Right ventricle myocardium superior (tissue), 1 donor: Measurements from ENCODE around the gene FGF14. TPM values are rescaled to one million over a fixed set of nuclear protein-coding genes. Genes with fewer than 3 reads are reported as not detected.
A peak's percentile ranks its signal among the peaks of the same experiment; 100 is the strongest.

Source experiments
- ATAC-seq: fragments of 200-7000 bp; cut with Tn5 transposase; one replicate; pipeline ENCODE4 v1.9.1; 2020; ENCODE audit warnings: mild to moderate bottlenecking; ENCODE audit not compliant: poor library complexity
- DNase-seq: peaks from one replicate; pipeline ENCODE4 v3.0.0-alpha.2; 2020
- intact Hi-C: fragments of 100-400 bp; cut with DNase I; formaldehyde crosslinking; loops from one replicate; pipeline ENCODE4 v1.11.2; 2022
- total RNA-seq: library from RNA; stranded (reverse); fragmentation: NEBNext Ultra II Directional; extraction: Animal tissue kit (Norgen Biotek cat#: 25700); gene quantifications from one replicate; pipeline ENCODE4 v1.2.1, GENCODE V29; 2021
- donor health status: DM: no; HTN: yes; CAD: no; lungs with severe emphysema.

FGF14 gene
- total RNA-seq, 1 donor from 2014 or later, result 2.6 TPM

DNA sequence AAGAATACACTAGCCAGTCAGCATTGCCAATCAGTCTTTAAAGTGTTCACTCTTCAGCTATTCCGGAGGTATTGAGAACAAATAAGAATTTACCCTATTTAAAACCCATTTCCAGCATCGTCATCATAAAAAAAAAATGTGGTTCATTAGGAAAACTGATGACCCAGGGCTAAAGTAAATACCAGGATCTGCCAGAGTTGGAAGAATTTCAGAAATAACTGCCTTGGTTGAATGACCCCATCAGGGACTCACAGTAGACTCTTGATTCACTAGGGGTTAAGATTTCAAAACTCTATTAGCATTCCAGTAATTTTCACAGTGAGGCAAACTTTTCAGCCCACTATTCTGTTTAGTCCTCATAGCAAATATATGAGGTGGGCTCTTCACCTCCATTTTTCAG is 572.4 kb downstream of the FGF14 start:
- intact Hi-C loops, result no loop called here
- DNase-seq (no peak), ATAC-seq (no peak)

DNA sequence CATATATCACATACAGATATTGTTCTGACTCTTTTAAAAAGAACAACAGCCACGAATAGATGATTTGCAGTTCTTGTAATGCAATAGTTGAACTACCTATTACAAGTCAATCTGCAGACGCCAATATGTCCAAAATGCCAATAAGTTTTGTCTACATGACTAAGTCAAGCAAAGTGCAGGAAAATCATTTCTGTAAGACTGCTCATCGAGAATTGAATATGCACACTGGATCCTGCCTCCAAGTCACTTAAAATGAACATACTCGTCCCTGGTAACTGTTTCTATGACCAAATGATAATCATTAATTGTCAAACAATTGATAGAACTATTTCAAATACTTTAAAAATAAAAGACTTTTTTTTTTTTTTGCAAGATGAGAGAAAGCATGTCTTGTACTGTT is 573.7 kb downstream of the FGF14 start:
- no peak for ATAC-seq
- no peak for DNase-seq
- intact Hi-C loops, result no loop called here

DNA sequence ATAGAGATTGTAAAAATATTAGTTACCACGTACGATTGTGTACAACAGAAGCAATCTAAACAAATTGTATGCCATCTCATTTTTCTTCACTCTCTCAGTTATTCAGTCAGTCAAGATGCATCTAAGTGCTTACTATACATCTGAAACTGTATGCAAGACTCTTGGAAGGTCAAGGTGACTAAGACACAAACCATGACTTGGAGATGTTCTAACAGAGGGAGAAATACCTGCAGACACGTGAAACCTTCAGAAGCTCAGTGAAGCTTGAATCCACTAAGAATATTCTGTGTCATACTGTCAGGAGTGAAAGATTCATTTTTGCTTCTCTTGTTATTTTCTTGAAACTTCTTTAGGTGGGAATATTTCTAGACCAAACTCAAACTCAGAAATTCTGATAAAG is 584.0 kb downstream of the FGF14 start:
- intact Hi-C loops, result no loop called here
- DNase-seq (no peak), ATAC-seq (no peak)

DNA sequence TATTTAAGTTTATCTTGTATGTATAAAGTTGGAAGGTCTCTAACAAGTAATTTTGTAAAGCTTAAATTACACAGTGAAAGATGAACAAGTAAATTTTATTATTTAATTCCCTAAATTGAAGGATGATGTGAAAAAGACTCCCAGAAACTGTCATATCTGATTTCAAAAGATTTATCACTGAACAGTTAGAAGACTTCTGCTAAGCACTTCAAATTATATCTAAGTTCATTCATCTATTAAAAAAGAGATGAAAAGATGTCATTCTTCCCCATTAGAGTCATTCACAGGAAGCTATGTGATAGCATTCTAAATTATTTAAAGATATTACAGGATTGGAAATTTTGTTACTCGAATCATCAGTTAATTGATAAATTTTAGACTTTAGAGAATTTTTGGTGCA is 590.0 kb downstream of the FGF14 start:
- ATAC-seq (no peak), DNase-seq (no peak)
- intact Hi-C loops, result no loop called here

DNA sequence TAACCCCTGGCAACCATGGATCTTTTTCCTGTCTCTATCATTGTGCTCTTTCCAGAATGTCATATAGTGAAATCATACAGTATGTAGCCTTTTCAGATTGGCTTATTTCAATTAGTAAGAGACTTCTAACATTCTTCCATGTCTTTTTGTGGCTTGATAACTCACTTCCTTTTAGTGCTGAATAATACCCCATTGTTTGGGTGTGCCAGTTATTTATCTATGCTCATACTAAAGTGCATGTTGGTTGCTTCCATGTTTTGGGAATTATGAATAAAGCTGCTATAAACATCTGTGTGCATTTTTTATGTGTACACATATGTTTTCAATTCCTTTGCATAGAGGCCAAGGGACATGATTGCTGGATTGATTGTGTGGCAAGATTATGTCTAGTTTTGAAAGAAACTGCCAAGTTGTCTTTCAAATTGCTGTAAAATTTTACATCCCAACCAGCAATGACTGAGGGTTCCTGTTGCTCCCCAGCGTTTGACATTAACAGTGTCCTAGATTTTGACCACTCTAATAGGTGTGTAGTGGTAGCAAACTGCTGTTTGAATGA is 590.5 kb downstream of the FGF14 start:
- ATAC-seq, result no peak
- intact Hi-C loops, result no loop called here
- no peak for DNase-seq

DNA sequence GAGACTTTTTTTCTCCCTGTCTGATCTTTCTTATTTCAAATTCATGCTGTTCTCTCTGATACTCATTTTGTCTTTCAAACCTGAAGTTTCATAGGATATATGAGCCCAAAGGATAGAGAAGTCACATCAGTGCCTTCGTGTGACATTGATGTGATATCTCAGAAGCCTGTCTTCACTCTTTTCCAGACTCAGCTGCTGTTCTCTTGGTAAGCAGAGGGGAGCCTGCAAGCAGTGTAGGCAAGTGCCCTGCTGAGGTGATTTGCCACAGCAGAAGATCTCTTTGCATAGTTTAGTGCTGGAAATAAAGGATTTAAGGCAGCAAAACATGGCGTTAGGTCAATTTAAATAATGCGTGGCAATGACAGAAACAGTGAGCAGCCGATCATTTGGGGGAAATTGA is 602.7 kb downstream of the FGF14 start:
- no peak for ATAC-seq
- no peak for DNase-seq
- intact Hi-C loops, result no loop called here

DNA sequence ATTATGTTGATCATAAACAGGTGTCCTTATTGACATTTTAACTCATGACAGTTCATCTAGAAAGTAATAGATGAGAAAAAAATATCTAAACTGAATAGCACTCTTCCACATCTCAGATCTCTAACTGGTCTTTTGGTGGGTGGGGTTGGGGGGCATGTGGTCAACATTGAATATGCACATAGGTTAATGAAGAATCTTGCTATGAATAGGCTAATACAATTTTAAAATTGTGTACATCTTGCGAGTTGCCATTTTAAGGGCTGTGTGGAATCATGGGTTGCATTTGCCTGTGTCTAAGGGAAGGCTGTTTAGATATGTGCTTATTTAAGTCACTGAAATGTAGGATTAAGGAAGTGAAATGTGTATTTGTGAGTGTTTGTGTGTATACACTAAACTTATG is 603.4 kb downstream of the FGF14 start:
- DNase-seq, result no peak
- ATAC-seq, result no peak
- intact Hi-C loops, result no loop called here

DNA sequence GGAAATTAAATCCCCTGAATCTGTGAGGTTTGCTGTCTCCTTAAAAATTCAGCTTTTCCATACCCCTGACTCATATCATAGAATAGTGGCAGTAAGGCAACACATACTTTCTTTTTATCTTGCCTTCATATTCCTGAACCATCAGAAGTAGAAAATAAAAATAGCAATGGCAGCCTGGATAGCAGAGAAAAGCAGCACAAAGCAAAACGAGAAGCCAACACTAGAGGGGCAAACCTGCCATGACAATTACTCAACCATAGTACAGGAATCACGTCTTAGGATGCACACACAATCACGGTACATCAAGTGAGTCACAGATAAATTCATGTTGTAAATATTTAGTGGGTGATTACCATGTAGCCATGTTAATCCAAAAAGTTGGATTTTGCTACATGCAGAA is 606.4 kb downstream of the FGF14 start:
- intact Hi-C loops, result no loop called here
- ATAC-seq, result peak; percentile 67
- DNase-seq, result no peak

DNA sequence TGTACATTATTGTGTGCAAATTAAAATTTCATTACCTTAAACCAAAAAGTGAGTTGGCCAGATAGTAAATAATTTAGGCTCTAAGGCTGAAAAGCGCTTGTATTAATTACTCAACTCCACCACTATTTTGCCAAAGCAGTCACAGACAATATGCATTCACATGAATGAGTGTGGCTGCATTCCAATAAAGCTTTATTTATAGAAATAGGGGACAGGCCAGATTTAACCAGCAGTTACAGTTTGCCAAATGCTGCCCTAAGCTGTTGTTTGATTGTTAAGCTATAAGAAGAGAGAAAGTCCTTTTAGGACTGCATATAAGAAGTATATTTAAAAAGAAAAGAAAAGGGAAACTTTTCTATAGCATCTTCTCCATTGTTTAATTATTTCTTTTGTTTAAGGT is 606.8 kb downstream of the FGF14 start:
- ATAC-seq (peak; percentile 86), DNase-seq (no peak)
- intact Hi-C loops, result no loop called here

DNA sequence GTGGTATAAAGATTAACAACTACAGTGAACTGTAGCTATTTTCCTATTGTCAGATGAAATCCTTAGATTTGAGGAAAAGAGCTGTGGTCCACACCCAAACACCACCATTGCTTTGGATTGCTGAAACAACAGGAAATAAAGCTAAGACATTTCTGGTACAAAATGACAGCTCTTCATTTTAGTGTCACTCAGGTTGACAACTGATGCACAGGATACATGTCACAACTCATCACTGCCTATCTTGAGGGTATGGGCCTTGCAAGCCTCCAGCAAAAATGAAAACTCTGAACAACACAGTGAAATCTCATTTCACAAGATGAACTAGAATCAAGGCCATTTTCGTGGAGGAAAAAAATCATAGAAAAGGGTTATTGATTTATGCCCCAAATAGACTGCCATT is 609.7 kb downstream of the FGF14 start:
- ATAC-seq (no peak), DNase-seq (no peak)
- intact Hi-C loops, result no loop called here

DNA sequence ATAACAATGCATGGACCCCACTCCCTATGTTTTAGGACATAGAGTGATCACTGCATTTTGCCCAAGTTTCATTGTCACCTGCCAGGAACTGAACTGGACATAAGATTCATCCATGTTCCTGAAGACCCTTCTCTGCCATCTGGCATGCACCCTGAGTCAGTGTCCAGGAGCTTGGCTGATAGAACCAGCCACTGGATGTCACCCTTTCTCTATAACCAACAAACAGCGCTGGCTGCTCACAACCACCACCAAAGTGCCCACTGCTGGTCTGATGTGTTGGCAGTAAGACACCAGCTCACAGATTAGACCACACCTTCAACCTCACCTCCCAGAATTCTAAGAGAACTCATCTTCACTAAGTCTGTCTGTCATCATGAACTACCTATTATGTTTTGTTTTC is 616.0 kb downstream of the FGF14 start:
- DNase-seq (peak; percentile 44), ATAC-seq (peak; percentile 92)
- intact Hi-C loops, result loop anchor here (2.0 kb wide), 1 partner anchor 131 kb away; no protein-coding TSS in a partner anchor

DNA sequence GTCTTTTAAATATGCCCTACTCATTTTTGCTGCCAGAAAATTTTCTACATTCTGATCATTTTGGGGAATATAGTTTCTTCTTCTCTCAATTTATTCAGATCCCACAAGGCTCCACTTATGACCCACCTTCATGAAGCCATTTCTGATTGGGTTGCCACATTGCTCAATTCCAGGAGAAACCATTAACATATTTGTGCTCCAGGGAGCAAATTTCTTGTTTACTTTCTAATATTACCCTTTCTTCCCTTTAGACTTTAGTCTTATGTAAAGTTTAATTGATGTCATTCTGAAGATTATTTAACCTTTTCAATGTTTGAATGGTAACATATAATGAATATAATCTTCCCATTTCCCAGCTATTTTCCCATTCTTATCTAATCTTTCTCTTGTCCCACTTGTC is 617.5 kb downstream of the FGF14 start:
- DNase-seq, result no peak
- intact Hi-C loops, result loop anchor here (2.0 kb wide), 1 partner anchor 132 kb away; no protein-coding TSS in a partner anchor
- no peak for ATAC-seq

DNA sequence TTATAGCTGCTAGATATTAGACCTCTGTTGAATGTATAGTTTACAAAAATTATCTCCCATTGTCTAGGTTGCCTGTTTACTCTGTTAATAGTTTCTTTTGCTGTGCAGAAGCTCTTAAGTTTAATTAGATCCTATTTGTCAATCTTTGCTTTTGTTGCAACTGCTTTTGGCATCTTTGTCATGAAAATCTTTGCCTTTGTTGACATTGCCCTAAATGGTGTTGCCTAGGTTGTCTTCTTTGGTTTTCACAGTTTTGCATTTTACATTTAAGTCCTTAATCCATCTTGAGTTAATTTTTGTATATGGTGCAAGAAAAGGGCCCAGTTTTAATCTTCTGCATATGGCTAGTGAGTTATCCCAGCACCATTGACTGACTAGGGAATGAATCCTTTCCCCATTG is 618.3 kb downstream of the FGF14 start:
- DNase-seq (no peak), ATAC-seq (no peak)
- intact Hi-C loops, result no loop called here

DNA sequence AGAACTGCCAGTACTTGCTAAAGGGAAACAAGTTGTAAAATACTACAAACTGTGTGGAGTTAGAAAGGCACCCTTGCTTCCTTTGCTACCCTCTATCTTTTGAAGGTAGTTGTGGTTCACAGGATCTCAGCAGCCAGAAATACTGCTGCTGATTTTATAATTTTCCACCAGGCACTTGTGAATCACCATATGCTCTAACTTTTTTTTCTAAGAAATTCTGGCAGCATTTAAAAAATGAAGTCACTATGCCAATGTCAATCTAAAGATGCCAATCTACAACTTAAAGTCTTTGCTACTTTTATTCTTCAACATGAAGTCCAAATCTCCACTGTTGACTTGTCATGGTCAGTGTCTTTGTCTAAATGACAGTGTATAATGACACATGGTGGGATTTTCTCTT is 621.6 kb downstream of the FGF14 start:
- ATAC-seq, result no peak
- intact Hi-C loops, result no loop called here
- DNase-seq, result no peak

DNA sequence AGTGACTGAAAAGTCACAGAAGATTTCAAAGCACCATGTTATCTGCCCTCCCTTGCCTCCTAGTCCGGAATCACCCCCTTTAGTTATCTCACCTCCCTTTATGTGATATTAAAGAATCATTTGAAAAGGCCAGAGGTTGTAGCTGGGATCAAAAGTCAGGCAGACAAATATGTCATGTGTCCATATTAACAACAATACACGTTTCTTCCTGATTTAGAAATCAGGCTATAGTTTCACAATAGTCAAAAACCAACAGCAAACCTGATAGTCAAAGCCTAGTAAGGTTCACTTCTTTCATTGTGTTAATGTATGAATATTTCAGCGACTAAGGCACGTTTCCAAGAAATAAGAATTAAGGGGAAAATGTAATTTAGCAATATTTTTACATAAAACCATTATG is 622.7 kb downstream of the FGF14 start:
- intact Hi-C loops, result no loop called here
- no peak for DNase-seq
- ATAC-seq, result no peak

DNA sequence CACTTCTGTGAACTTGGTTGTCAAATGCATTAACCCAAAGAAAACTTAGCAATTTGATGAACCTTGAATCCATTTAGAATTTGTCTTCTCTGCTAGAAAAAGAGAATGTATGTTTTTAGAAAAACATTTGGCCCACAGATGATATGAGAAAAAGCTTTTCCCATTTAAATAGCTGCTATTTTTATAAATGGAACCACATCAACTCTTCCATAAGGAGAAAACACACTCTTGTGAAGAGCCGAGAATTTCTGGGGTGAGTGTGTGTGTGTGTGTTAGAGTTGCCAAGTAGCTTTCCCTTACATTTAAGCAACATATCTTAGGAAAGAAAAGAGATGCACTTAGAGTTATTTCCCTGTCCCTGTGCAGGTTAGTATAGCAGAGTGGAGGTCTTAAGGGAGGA is 626.6 kb downstream of the FGF14 start:
- DNase-seq (no peak), ATAC-seq (no peak)
- intact Hi-C loops, result no loop called here

DNA sequence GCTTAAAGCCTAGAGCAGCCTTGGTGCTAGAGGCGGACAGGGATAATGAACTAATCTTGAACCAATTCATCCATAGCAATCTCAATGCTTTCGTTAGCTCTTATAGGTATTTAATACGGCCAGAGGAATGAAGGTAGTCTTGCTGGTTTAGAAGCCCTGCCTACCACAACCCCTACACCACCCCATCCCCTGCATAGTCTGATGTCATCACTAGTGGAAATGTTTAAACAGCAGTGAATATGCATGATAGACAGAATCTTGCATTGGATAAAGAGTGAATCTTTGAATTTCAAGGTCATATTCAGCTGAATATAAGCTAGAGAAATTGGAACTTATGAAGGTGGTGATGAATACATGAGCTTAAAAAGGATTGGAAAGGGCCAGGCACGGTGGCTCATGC is 627.5 kb downstream of the FGF14 start:
- intact Hi-C loops, result no loop called here
- no peak for DNase-seq
- ATAC-seq, result no peak

DNA sequence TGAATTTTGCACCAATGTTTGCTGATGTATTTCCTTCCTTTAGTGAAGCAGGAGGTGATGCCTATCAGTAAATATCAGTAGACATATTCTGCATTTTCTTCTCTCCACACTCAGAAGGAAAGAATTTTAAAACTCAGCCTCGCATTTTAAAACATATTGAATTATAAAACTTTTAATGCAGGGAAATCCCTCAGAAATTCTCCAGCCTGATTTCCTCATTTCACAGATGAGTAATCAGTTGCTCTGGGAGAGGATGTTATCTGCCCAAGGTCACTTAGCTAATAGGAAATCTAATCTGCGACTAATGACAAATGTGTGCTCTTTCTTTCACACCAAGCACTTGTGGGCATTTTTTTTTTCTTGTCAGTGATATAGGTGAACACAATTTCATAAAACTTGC is 628.8 kb downstream of the FGF14 start:
- ATAC-seq (no peak), DNase-seq (no peak)
- intact Hi-C loops, result no loop called here

DNA sequence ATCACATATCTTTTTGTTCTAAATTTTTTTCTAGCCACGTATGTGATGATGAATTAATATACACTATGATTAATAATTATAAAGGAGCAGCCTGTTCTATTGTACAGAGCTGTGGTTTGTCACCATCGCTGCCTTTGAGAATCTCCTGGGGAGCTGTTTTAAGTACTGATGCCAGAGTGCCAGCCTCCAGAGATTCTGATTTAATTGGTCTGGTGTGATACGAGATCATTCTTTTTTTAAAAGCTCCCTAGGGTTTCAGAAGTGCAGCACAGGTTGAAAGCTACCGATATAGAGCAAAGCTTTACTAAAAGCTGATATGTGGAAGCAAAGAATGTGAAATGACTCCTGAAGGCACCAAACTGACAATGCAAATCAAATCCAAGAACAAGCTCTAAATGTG is 634.7 kb downstream of the FGF14 start:
- ATAC-seq (no peak), DNase-seq (no peak)
- intact Hi-C loops, result loop anchor here (10.0 kb wide), 1 partner anchor 622 kb away; no protein-coding TSS in a partner anchor

DNA sequence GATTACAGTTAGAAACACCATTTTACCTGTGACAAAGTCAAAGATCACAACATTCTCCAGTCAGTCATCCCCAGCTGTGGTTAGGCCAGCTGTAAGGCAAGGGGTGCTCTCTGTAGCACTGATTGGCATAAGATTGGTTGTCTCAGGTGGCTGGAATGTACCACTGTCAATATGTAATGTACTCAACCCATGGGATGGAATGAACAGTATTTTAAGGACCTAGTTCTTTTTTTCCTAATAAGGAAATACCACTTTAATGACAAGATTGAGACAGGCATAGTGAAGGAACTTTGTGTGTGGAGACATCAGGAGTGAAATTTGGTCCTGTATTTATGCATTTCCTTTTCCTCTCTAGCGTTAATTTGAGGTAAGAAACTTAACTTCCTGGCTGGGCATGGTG is 638.7 kb downstream of the FGF14 start:
- ATAC-seq, result no peak
- intact Hi-C loops, result loop anchor here (10.0 kb wide), 1 partner anchor 618 kb away; no protein-coding TSS in a partner anchor
- no peak for DNase-seq

DNA sequence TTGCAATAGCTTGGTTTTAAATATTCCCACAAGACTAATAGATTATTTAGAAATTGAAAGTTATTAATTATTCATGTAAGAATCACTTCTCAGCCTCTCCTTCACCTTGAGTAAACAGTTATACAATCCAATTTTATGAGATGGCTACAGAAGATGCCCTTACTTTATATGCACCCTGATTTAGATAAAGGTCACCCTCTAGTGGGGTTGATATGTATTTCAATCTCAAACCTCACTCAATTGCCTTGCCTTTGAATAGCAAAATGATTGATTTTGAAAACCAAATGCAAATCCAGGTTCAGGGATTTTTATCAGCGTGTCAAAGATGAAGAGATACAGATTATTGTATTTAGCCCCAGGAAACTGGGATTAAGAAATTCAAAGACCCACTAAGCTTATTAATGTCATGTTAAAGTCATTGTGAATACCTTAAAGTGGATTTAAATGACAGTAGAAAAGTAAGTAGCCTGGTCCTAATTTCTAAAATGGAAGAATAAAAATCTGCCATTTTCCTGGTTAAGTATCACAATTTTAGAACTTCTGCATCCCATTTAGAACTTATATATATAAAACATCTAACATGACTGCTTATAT is 644.3 kb downstream of the FGF14 start:
- ATAC-seq, result peak; percentile 80

More for the DNA sequence above, 644.3 kb downstream of the FGF14 start:
- intact Hi-C loops, result loop anchor here (5.0 kb wide), 1 partner anchor 245 kb away; no protein-coding TSS in a partner anchor
- no peak for DNase-seq
